K562 (cell line): Measurements from ENCODE around the gene DNAH3. TPM values are rescaled to one million over a fixed set of nuclear protein-coding genes. Genes with fewer than 3 reads are reported as not detected.

Experiments used
- FUS ChIP-seq: fragments of 200-400 bp; formaldehyde crosslinking; optimal IDR thresholded peaks from 2 replicates; pipeline ENCODE3; 2017; ENCODE audit warnings: low read depth, low read length
- KAT2B ChIP-seq: IDR thresholded peaks from one replicate; pipeline ENCODE4 v1.6.1; 2012; ENCODE audit warnings: low read depth, mild to moderate bottlenecking, control low read depth, inconsistent platforms, low read length, moderate library complexity
- KHSRP ChIP-seq: fragments of 450-650 bp; IDR thresholded peaks from 2 replicates; pipeline ENCODE4 v1.6.1; 2017
- RFX7 ChIP-seq: fragments of 250-450 bp; sonication (Bioruptor Pico); IDR thresholded peaks from 2 replicates; pipeline ENCODE4 v1.5.1; 2021; ENCODE audit warnings: mild to moderate bottlenecking
- SMARCB1 ChIP-seq: IDR thresholded peaks from 2 replicates; pipeline ENCODE4 v1.6.1; 2011; ENCODE audit warnings: improper control_type of control experiment, low read depth; ENCODE audit not compliant: insufficient read length
- ZNF175 ChIP-seq: fragments of 200-800 bp; sonication (Bioruptor generic); IDR thresholded peaks from 2 replicates; pipeline ENCODE4 v1.6.1; 2016; ENCODE audit warnings: low read depth, mild to moderate bottlenecking, missing genetic modification characterization, missing compliant biosample characterization
- ZNF431 ChIP-seq: sonication (generic); formaldehyde crosslinking; IDR thresholded peaks from 2 replicates; pipeline ENCODE4 v1.8.0; 2022; ENCODE audit warnings: mild to moderate bottlenecking, missing genetic modification reagents
- polyA plus RNA-seq, 8 experiments: library from polyadenylated mRNA; depleted of rRNA in 4 of 8; stranded (reverse) in 5 of 8; unstranded in 3 of 8; fragments of >200 nt; fragmentation: Nextera tagmentation in 2 of 8; fragmentation: Illumina TruSeq in 1 of 8; extraction: Ambion mirVana in 2 of 8; extraction: Trizol in 1 of 8; gene quantifications; 2 replicates each; pipeline versions ENCODE4 v1.2.1 to v1.2.3, GENCODE V29; 2011 to 2014; ENCODE audit warnings: inconsistent platforms in 1 of 8, missing spikeins in 1 of 8
- total RNA-seq, 7 experiments: library from RNA; depleted of rRNA in 6 of 7; stranded (reverse); fragments of >200 nt in 6 of 7; fragmentation: Illumina TruSeq in 2 of 7; extraction: Trizol in 2 of 7; gene quantifications; 2 replicates each; pipeline versions ENCODE4 v1.2.1 to v1.2.3, GENCODE V29; 2011 to 2021; ENCODE audit warnings: low replicate concordance in 1 of 7
- TF ChIP-seq, protein P1 (sequence below): fragments of 250-450 bp; sonication (Bioruptor Pico); IDR thresholded peaks from 2 replicates; pipeline ENCODE4 v1.9.0; 2021; ENCODE audit warnings: mild to moderate bottlenecking
- TF ChIP-seq, protein P2 (sequence below): fragments of 450-650 bp; IDR thresholded peaks from 2 replicates; pipeline ENCODE4 v1.7.1; 2018; ENCODE audit warnings: mild to moderate bottlenecking, low read depth; ENCODE audit not compliant: partially characterized antibody
- TF ChIP-seq, protein P3 (sequence below): fragments of 250-450 bp; sonication (Bioruptor Pico); IDR thresholded peaks from 2 replicates; pipeline ENCODE4 v1.8.0; 2021; ENCODE audit warnings: mild to moderate bottlenecking, moderate library complexity
- TF ChIP-seq, protein P4 (sequence below), 2 experiments: fragments of 450-650 bp; conservative IDR thresholded peaks; 2 replicates each; pipeline ENCODE4 v1.6.1; 2017; ENCODE audit warnings: mild to moderate bottlenecking in 2 of 2, moderate library complexity in 2 of 2
- TF ChIP-seq, protein P5 (sequence below): fragments of 450-650 bp; IDR thresholded peaks from 2 replicates; pipeline ENCODE4 v1.7.0; 2016; ENCODE audit warnings: borderline replicate concordance
- TF ChIP-seq, protein P6 (sequence below): fragments of 250-450 bp; sonication (Bioruptor Pico); IDR thresholded peaks from 2 replicates; pipeline ENCODE4 v1.4.0; 2020

DNAH3 gene
- total and polyA plus RNA-seq, 9 of the 15 experiments (the other 6 are each of a cell fraction or from before 2014, with no cell fraction given) = 0.32 to 0.84 (median 0.44) TPM

DNA sequence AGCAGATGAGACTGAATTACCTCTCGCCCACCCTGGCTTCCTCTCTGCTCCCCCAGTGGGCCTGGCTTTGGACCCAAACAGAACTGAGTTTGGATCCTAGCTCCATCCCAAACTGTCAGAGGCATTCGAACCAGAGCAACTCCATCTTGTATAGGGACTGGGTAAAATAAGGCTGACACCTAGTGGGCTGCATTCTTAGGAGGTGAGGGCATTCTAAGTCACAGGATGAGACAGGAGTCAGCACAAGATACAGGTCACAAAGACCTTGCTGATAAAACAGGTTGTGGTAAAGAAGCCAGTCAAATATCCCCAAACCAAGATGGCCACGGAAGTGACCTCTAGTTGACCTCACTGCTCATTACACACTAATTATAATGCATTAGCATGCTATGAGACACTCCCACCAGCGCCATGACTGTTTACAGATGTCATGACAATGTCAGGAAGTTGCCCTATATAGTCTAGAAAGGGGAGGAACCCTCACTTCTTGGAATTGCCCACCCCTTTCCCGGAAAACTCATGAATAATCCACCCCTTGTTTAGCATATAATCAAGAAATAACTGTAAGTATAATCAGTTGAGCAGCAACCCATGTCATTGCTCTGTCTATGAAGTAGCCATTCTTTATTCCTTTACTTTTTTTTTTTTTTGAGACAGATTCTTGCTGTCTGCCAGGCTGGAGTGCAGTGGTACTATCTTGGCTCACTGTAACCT, 205.6 kb downstream of the DNAH3 start (continued):
- TF ChIP-seq SMARCB1 (no peak), KHSRP (no peak), ZNF175 (CRISPR knock-in tag) (peak; percentile 100), ZNF431 (CRISPR knock-in tag) (no peak), FUS (no peak), KAT2B (no peak), RFX7 (CRISPR knock-in tag) (peak; percentile 97)
- TF ChIP-seq, protein P1, sequence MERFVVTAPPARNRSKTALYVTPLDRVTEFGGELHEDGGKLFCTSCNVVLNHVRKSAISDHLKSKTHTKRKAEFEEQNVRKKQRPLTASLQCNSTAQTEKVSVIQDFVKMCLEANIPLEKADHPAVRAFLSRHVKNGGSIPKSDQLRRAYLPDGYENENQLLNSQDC = no peak
- TF ChIP-seq, protein P2, sequence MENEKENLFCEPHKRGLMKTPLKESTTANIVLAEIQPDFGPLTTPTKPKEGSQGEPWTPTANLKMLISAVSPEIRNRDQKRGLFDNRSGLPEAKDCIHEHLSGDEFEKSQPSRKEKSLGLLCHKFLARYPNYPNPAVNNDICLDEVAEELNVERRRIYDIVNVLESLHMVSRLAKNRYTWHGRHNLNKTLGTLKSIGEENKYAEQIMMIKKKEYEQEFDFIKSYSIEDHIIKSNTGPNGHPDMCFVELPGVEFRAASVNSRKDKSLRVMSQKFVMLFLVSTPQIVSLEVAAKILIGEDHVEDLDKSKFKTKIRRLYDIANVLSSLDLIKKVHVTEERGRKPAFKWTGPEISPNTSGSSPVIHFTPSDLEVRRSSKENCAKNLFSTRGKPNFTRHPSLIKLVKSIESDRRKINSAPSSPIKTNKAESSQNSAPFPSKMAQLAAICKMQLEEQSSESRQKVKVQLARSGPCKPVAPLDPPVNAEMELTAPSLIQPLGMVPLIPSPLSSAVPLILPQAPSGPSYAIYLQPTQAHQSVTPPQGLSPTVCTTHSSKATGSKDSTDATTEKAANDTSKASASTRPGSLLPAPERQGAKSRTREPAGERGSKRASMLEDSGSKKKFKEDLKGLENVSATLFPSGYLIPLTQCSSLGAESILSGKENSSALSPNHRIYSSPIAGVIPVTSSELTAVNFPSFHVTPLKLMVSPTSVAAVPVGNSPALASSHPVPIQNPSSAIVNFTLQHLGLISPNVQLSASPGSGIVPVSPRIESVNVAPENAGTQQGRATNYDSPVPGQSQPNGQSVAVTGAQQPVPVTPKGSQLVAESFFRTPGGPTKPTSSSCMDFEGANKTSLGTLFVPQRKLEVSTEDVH = no peak
- TF ChIP-seq, protein P3, sequence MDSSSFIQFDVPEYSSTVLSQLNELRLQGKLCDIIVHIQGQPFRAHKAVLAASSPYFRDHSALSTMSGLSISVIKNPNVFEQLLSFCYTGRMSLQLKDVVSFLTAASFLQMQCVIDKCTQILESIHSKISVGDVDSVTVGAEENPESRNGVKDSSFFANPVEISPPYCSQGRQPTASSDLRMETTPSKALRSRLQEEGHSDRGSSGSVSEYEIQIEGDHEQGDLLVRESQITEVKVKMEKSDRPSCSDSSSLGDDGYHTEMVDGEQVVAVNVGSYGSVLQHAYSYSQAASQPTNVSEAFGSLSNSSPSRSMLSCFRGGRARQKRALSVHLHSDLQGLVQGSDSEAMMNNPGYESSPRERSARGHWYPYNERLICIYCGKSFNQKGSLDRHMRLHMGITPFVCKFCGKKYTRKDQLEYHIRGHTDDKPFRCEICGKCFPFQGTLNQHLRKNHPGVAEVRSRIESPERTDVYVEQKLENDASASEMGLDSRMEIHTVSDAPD (CRISPR knock-in tag) = peak; percentile 99
- TF ChIP-seq, protein P4, sequence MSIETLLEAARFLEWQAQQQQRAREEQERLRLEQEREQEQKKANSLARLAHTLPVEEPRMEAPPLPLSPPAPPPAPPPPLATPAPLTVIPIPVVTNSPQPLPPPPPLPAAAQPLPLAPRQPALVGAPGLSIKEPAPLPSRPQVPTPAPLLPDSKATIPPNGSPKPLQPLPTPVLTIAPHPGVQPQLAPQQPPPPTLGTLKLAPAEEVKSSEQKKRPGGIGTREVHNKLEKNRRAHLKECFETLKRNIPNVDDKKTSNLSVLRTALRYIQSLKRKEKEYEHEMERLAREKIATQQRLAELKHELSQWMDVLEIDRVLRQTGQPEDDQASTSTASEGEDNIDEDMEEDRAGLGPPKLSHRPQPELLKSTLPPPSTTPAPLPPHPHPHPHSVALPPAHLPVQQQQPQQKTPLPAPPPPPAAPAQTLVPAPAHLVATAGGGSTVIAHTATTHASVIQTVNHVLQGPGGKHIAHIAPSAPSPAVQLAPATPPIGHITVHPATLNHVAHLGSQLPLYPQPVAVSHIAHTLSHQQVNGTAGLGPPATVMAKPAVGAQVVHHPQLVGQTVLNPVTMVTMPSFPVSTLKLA (conservative IDR thresholded peaks at IDR 0.05) = no peak
- TF ChIP-seq, protein P5, sequence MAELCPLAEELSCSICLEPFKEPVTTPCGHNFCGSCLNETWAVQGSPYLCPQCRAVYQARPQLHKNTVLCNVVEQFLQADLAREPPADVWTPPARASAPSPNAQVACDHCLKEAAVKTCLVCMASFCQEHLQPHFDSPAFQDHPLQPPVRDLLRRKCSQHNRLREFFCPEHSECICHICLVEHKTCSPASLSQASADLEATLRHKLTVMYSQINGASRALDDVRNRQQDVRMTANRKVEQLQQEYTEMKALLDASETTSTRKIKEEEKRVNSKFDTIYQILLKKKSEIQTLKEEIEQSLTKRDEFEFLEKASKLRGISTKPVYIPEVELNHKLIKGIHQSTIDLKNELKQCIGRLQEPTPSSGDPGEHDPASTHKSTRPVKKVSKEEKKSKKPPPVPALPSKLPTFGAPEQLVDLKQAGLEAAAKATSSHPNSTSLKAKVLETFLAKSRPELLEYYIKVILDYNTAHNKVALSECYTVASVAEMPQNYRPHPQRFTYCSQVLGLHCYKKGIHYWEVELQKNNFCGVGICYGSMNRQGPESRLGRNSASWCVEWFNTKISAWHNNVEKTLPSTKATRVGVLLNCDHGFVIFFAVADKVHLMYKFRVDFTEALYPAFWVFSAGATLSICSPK = no peak
- TF ChIP-seq, protein P6, sequence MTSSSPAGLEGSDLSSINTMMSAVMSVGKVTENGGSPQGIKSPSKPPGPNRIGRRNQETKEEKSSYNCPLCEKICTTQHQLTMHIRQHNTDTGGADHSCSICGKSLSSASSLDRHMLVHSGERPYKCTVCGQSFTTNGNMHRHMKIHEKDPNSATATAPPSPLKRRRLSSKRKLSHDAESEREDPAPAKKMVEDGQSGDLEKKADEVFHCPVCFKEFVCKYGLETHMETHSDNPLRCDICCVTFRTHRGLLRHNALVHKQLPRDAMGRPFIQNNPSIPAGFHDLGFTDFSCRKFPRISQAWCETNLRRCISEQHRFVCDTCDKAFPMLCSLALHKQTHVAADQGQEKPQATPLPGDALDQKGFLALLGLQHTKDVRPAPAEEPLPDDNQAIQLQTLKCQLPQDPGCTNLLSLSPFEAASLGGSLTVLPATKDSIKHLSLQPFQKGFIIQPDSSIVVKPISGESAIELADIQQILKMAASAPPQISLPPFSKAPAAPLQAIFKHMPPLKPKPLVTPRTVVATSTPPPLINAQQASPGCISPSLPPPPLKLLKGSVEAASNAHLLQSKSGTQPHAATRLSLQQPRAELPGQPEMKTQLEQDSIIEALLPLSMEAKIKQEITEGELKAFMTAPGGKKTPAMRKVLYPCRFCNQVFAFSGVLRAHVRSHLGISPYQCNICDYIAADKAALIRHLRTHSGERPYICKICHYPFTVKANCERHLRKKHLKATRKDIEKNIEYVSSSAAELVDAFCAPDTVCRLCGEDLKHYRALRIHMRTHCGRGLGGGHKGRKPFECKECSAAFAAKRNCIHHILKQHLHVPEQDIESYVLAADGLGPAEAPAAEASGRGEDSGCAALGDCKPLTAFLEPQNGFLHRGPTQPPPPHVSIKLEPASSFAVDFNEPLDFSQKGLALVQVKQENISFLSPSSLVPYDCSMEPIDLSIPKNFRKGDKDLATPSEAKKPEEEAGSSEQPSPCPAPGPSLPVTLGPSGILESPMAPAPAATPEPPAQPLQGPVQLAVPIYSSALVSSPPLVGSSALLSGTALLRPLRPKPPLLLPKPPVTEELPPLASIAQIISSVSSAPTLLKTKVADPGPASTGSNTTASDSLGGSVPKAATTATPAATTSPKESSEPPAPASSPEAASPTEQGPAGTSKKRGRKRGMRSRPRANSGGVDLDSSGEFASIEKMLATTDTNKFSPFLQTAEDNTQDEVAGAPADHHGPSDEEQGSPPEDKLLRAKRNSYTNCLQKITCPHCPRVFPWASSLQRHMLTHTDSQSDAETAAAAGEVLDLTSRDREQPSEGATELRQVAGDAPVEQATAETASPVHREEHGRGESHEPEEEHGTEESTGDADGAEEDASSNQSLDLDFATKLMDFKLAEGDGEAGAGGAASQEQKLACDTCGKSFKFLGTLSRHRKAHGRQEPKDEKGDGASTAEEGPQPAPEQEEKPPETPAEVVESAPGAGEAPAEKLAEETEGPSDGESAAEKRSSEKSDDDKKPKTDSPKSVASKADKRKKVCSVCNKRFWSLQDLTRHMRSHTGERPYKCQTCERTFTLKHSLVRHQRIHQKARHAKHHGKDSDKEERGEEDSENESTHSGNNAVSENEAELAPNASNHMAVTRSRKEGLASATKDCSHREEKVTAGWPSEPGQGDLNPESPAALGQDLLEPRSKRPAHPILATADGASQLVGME (CRISPR knock-in tag) = peak; percentile 100
